SK-N-SH (cell line): Measurements from ENCODE around the gene MAP2K5. TPM values are rescaled to one million over a fixed set of nuclear protein-coding genes. Genes with fewer than 3 reads are reported as not detected.

Experiments used
- CTCF ChIA-PET: fragments of 300-600, 350-600 bp; formaldehyde crosslinking; extraction: SDS; loops from one replicate; lab custom pipeline; 2021; lab: Yijun Ruan, JAX
- POLR2A ChIA-PET: fragments of 350-600 bp; sonication (Branson Sonifier 250); formaldehyde crosslinking; extraction: SDS; loops from one replicate; lab custom pipeline; 2020; ENCODE audit warnings: antibody characterized with exemption, inconsistent platforms; lab: Yijun Ruan, JAX
- DNase-seq: peaks from one replicate; pipeline ENCODE4 v3.0.0; 2012
- H2AFZ ChIP-seq: fragments of 200-600 bp; sonication (generic); 2 replicates; pipeline ENCODE4 v1.8.1; 2016; ENCODE audit warnings: antibody characterized with exemption, mild to moderate bottlenecking, low read depth
- H3F3A ChIP-seq: fragments of 200-600 bp; sonication (generic); replicated peaks from 2 replicates; pipeline ENCODE3; 2016; ENCODE audit warnings: antibody characterized with exemption, mild to moderate bottlenecking; ENCODE audit not compliant: insufficient read depth
- H3K27ac ChIP-seq, 2 experiments: fragments of 200-500 bp in 1 of 2; fragments of 200-600 bp in 1 of 2; sonication (Bioruptor generic) in 1 of 2; sonication (generic), shearing (Covaris generic) in 1 of 2; 2 replicates each; pipeline versions ENCODE4 v1.5.1 to v1.6.1; 2014 to 2016; ENCODE audit warnings: low read depth in 2 of 2, inconsistent platforms in 1 of 2, low read length in 1 of 2, mild to moderate bottlenecking in 1 of 2, mixed read lengths in 1 of 2
- H3K27me3 ChIP-seq: fragments of 200-600 bp; sonication (generic), shearing (Covaris generic); 2 replicates; pipeline ENCODE4 v1.6.1; 2016; ENCODE audit warnings: mixed run types; ENCODE audit not compliant: insufficient read depth
- H3K36me3 ChIP-seq, 2 experiments: fragments of 200-500 bp in 1 of 2; fragments of 200-600 bp in 1 of 2; sonication (Bioruptor generic) in 1 of 2; sonication (generic) in 1 of 2; replicated peaks in 1 of 2; 2 replicates each; pipeline versions ENCODE3 to v1.5.1; 2014 to 2016; ENCODE audit warnings: low read length in 1 of 2, mild to moderate bottlenecking in 1 of 2; ENCODE audit not compliant: insufficient read depth in 2 of 2, control insufficient read depth in 1 of 2
- H3K4me1 ChIP-seq, 2 experiments: fragments of 200-500 bp in 1 of 2; fragments of 200-600 bp in 1 of 2; sonication (Bioruptor generic) in 1 of 2; sonication (generic), shearing (Covaris generic) in 1 of 2; 2 replicates each; pipeline versions ENCODE4 v1.5.1 to v1.6.1; 2014 to 2016; ENCODE audit warnings: low read depth in 1 of 2, low read length in 1 of 2, mixed run types in 1 of 2; ENCODE audit not compliant: insufficient read depth in 2 of 2, control insufficient read depth in 1 of 2
- H3K4me2 ChIP-seq: fragments of 200-600 bp; sonication (generic), shearing (Covaris generic); 2 replicates; pipeline ENCODE4 v1.6.1; 2017; ENCODE audit warnings: mixed run types
- H3K4me3 ChIP-seq, 2 experiments: fragments of 200-500 bp in 1 of 2; fragments of 200-600 bp in 1 of 2; sonication (Bioruptor generic) in 1 of 2; sonication (generic), shearing (Covaris generic) in 1 of 2; 2 replicates each; pipeline versions ENCODE4 v1.5.1 to v1.8.1; 2014 to 2016; ENCODE audit warnings: low read depth in 2 of 2, inconsistent platforms in 1 of 2, low read length in 1 of 2, mild to moderate bottlenecking in 1 of 2, mixed read lengths in 1 of 2, moderate library complexity in 1 of 2
- H3K79me2 ChIP-seq: fragments of 200-600 bp; sonication (generic); 2 replicates; pipeline ENCODE4 v1.8.1; 2017; ENCODE audit warnings: mild to moderate bottlenecking; ENCODE audit not compliant: insufficient read depth
- H3K9ac ChIP-seq: fragments of 200-600 bp; sonication (generic); 2 replicates; pipeline ENCODE4 v1.6.1; 2017; ENCODE audit warnings: mixed run types
- H3K9me2 ChIP-seq: fragments of 200-600 bp; sonication (generic); 2 replicates; pipeline ENCODE4 v1.6.1; 2017; ENCODE audit warnings: mixed run types
- H3K9me3 ChIP-seq: fragments of 200-600 bp; sonication (generic); 2 replicates; pipeline ENCODE4 v1.6.1; 2017; ENCODE audit warnings: mixed run types, mild to moderate bottlenecking, moderate library complexity
- H4K20me1 ChIP-seq: fragments of 200-600 bp; sonication (generic); 2 replicates; pipeline ENCODE4 v1.6.1; 2017; ENCODE audit warnings: mild to moderate bottlenecking, mixed run types; ENCODE audit not compliant: insufficient read depth
- ELF1 ChIP-seq: IDR thresholded peaks from 2 replicates; pipeline ENCODE4 v1.4.0; 2012
- EP300 ChIP-seq, 2 experiments: IDR thresholded peaks; 2 replicates each; pipeline versions ENCODE4 v1.4.0 to v1.6.1; 2012; ENCODE audit warnings: borderline replicate concordance in 1 of 2, low read depth in 1 of 2, low read length in 1 of 2
- FOSL2 ChIP-seq: IDR thresholded peaks from 2 replicates; pipeline ENCODE4 v1.4.0; 2012; ENCODE audit warnings: low read depth, mild to moderate bottlenecking, moderate library complexity, borderline replicate concordance
- GATA2 ChIP-seq: sonication (generic); formaldehyde crosslinking; IDR thresholded peaks from 2 replicates; pipeline ENCODE4 v1.5.0; 2020; ENCODE audit warnings: mild to moderate bottlenecking, missing genetic modification reagents
- JUND ChIP-seq: IDR thresholded peaks from 2 replicates; pipeline ENCODE4 v1.4.0; 2012
- MEF2A ChIP-seq: IDR thresholded peaks from 2 replicates; pipeline ENCODE4 v1.4.0; 2012; ENCODE audit warnings: low read depth, borderline replicate concordance
- NRF1 ChIP-seq: IDR thresholded peaks from 2 replicates; pipeline ENCODE4 v1.6.1; 2012; ENCODE audit warnings: low read depth, mild to moderate bottlenecking, low read length
- POLR2AphosphoS5 ChIP-seq: IDR thresholded peaks from 2 replicates; pipeline ENCODE4 v1.6.1; 2012; ENCODE audit warnings: low read depth, low read length
- RAD21 ChIP-seq: IDR thresholded peaks from 2 replicates; pipeline ENCODE4 v1.6.1; 2012; ENCODE audit warnings: mild to moderate bottlenecking, low read length
- RCOR1 ChIP-seq: fragments of 150-350 bp; IDR thresholded peaks from 2 replicates; pipeline ENCODE4 v1.6.1; 2017; ENCODE audit warnings: antibody characterized with exemption, low read length
- RXRA ChIP-seq: IDR thresholded peaks from 2 replicates; pipeline ENCODE4 v1.4.0; 2012; ENCODE audit warnings: low read depth, mild to moderate bottlenecking, borderline replicate concordance
- SIN3A ChIP-seq: IDR thresholded peaks from 2 replicates; pipeline ENCODE4 v1.6.1; 2012; ENCODE audit warnings: low read depth, mild to moderate bottlenecking, low read length, moderate library complexity, borderline replicate concordance
- SMC3 ChIP-seq: IDR thresholded peaks from 2 replicates; pipeline ENCODE4 v1.6.1; 2012; ENCODE audit warnings: low read depth, low read length, improper control_type of control experiment
- TAF1 ChIP-seq: IDR thresholded peaks from 2 replicates; pipeline ENCODE4 v1.6.1; 2012; ENCODE audit warnings: low read depth, mild to moderate bottlenecking, low read length, moderate library complexity, borderline replicate concordance
- TCF12 ChIP-seq: IDR thresholded peaks from 2 replicates; pipeline ENCODE4 v1.4.0; 2012
- TEAD4 ChIP-seq: IDR thresholded peaks from 2 replicates; pipeline ENCODE4 v1.4.0; 2012; ENCODE audit warnings: mild to moderate bottlenecking, borderline replicate concordance; ENCODE audit not compliant: insufficient read depth
- USF1 ChIP-seq: IDR thresholded peaks from 2 replicates; pipeline ENCODE4 v1.4.0; 2012; ENCODE audit warnings: low read depth, borderline replicate concordance
- USF2 ChIP-seq: fragments of 150-350 bp; IDR thresholded peaks from 2 replicates; pipeline ENCODE4 v1.6.1; 2017; ENCODE audit warnings: antibody characterized with exemption, low read length, low read depth, borderline replicate concordance
- WGBS: methylation state at CpG from one replicate; pipeline ENCODE4 v1.1.6; 2017; ENCODE audit warnings: low lambda C conversion rate; 5-methylcytosine and 5-hydroxymethylcytosine counted together
- polyA plus RNA-seq, 3 experiments: library from polyadenylated mRNA; depleted of rRNA; stranded (reverse); fragments of >200 nt; gene quantifications; 2 replicates each; pipeline ENCODE4 v1.2.3, GENCODE V29; 2012
- TF ChIP-seq, protein P1 (sequence below): fragments of 150-350 bp; IDR thresholded peaks from 2 replicates; pipeline ENCODE4 v1.6.1; 2016; ENCODE audit warnings: mild to moderate bottlenecking, low read depth, low read length

Gene MAP2K5
- polyA plus RNA-seq, 1 of the 3 experiments (the other 2 are of a cell fraction), result 6.2 TPM

- H3K4me1 ChIP-seq, result peaks cover 0 to 6% of the 10 kb centered on the region in 2 experiments; a peak in 1 of 4 replicates
- H2AFZ ChIP-seq, result no peak overlapping the region
- H4K20me1 ChIP-seq, result no peaks in the 10 kb centered on the region
- no peaks in the 10 kb centered on the region for H3K9me2 ChIP-seq
- no peak overlapping the region for H3K4me2 ChIP-seq
- ChIA-PET POLR2A (no interaction called here), CTCF (no interaction called here)
- H3K27ac ChIP-seq, result no peak overlapping the region
- no peak overlapping the region for H3K4me3 ChIP-seq
- WGBS, result 75% methylated on average over 1 of the region's 1 CpG
- peaks cover 0 to 3% of the 10 kb centered on the region in 2 experiments for H3K36me3 ChIP-seq
- H3K9ac ChIP-seq, result no peak overlapping the region
- H3K79me2 ChIP-seq, result no peaks in the 10 kb centered on the region
- H3F3A ChIP-seq, result no peaks in the 10 kb centered on the region
- no peaks in the 10 kb centered on the region for H3K27me3 ChIP-seq
- TF ChIP-seq POLR2AphosphoS5 (no peak), RCOR1 (no peak), TAF1 (no peak), TCF12 (no peak), FOSL2 (no peak), RAD21 (no peak), TEAD4 (no peak), SMC3 (no peak), MEF2A (no peak), NRF1 (no peak), GATA2 (CRISPR knock-in tag) (no peak), USF2 (no peak), EP300 (IDR thresholded peaks at IDR 0.05; ENCODE audit: borderline replicate concordance in 1 of 2, low read depth in 1 of 2, low read length in 1 of 2) (no peak), RXRA (no peak), SIN3A (no peak), ELF1 (no peak), USF1 (no peak), JUND (no peak)
- TF ChIP-seq, protein P1, sequence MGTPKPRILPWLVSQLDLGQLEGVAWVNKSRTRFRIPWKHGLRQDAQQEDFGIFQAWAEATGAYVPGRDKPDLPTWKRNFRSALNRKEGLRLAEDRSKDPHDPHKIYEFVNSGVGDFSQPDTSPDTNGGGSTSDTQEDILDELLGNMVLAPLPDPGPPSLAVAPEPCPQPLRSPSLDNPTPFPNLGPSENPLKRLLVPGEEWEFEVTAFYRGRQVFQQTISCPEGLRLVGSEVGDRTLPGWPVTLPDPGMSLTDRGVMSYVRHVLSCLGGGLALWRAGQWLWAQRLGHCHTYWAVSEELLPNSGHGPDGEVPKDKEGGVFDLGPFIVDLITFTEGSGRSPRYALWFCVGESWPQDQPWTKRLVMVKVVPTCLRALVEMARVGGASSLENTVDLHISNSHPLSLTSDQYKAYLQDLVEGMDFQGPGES, result no peak
- DNase-seq, result no peak
- no peaks in the 10 kb centered on the region for H3K9me3 ChIP-seq
Observed at GRCh38 chr15:67717776-67718175, 175.3 kb downstream of the MAP2K5 start.
